Activated CD4-positive, alpha-beta T cell treated with anti-CD3 and anti-CD28 coated beads, Interleukin-2, amount 10 ng/mL, durations not matched to agents 24 days and 14 days (primary cell): ENCODE results near the gene MED23. TPM values are rescaled to one million over a fixed set of nuclear protein-coding genes. Genes with fewer than 3 reads are reported as not detected.
"Not testable (repeated sequence)": the region's sequence is repeated elsewhere in the genome, so short reads cannot be mapped to it uniquely, and the experiment has no call there.

ENCODE experiments used
- DNase-seq: peaks from one replicate; pipeline ENCODE4 v3.0.0; 2022
- H3K27ac Mint-ChIP-seq: one replicate; pipeline ENCODE4 v1.8.0; 2022; ENCODE audit warnings: mild to moderate bottlenecking, mixed read lengths
- H3K27me3 Mint-ChIP-seq: one replicate; pipeline ENCODE4 v1.8.0; 2022; ENCODE audit warnings: mixed read lengths
- H3K36me3 Mint-ChIP-seq: one replicate; pipeline ENCODE4 v1.8.0; 2022; ENCODE audit warnings: low read depth, mild to moderate bottlenecking, mixed read lengths
- H3K4me1 Mint-ChIP-seq: one replicate; pipeline ENCODE4 v1.8.0; 2021; ENCODE audit warnings: mixed read lengths
- H3K4me3 Mint-ChIP-seq: one replicate; pipeline ENCODE4 v1.8.0; 2022; ENCODE audit warnings: mild to moderate bottlenecking, moderate library complexity, mixed read lengths
- H3K9me3 Mint-ChIP-seq: one replicate; pipeline ENCODE4 v1.8.0; 2021; ENCODE audit warnings: mixed read lengths
- intact Hi-C: fragments of 100-400 bp; cut with micrococcal nuclease; formaldehyde crosslinking; loops from one replicate; pipeline ENCODE4 v1.15.1; 2023
- total RNA-seq: library from RNA; stranded (reverse); gene quantifications from 2 replicates; pipeline ENCODE4 v1.2.3, GENCODE V29; 2022

The MED23 gene
- total RNA-seq, 1 donor from 2014 or later: 30.2 TPM

DNA sequence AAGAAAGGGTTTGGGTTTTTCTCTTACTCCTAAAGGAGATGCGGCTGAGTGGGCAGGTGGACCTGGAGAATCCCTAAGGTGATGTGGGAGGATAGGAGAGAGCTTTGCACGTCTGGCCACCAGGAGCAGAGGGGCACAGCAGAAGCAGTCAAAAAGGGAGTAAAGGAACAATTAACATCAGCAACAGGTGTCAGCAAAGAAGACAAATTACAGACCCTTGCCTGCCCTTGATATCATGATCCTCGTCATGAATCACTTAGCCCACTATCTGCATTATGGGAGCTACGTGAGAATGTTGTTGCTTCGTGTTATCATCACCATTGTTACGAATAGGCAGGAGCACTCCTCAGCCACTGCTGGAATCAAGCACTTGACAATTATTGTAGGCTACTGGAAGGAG is 80.6 kb downstream of the MED23 start:
- DNase-seq: no peak
- Mint-ChIP-seq H3K36me3 (no peaks in the 10 kb centered on the region), H3K4me1 (no peaks in the 10 kb centered on the region), H3K9me3 (no peaks in the 10 kb centered on the region), H3K27me3 (peaks cover 16% of the 10 kb centered on the region), H3K4me3 (no peak overlapping the region), H3K27ac (no peak overlapping the region)
- intact Hi-C loops: no loop called here

DNA sequence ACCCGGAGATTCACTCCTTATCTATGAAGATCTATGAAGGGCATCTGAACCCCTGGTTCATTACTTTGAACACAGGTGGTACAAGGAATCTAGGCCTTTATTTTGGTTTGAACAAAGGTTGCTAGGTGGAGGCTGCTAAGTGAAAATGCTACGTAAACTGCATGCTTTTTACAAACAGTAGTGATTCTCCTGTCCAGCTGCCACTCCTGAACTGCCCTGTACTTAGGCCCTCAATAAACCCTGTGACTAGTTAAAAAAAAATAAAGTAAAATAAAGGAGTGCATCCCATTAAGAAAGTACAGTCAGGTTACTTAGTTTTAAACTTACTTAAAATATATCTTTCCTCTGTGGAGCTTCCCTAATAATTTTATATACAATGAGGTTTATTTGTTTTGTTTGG is 82.7 kb downstream of the MED23 start:
- H3K27ac Mint-ChIP-seq: no peak overlapping the region
- intact Hi-C loops: no loop called here
- H3K4me3 Mint-ChIP-seq: no peak overlapping the region
- no peaks in the 10 kb centered on the region for H3K36me3 Mint-ChIP-seq
- H3K9me3 Mint-ChIP-seq: no peaks in the 10 kb centered on the region
- H3K4me1 Mint-ChIP-seq: no peaks in the 10 kb centered on the region
- peaks cover 21% of the 10 kb centered on the region for H3K27me3 Mint-ChIP-seq
- no peak for DNase-seq

DNA sequence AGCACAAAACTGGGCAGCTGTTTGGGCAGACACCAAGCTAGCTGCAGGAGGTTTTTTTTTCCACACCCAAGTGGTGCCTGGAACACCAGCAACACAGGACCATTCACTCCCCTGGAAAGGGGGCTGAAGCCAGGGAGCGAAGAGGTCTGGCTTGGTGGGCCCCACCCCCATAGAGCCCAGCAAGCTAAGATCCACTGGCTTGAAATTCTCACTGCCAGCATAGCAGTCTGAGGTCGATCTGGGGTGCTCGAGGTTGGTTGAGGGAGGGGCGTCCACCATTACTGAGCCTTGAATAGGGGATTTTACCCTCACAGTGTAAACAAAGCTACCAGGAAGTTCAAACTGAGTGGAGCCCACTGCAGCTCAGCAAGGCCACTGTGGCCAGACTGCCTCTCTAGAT is 89.4 kb downstream of the MED23 start:
- not testable (repeated sequence) for H3K9me3 Mint-ChIP-seq, H3K27ac Mint-ChIP-seq, DNase-seq, H3K4me3 Mint-ChIP-seq, H3K4me1 Mint-ChIP-seq, H3K36me3 Mint-ChIP-seq
- peaks cover 13% of the 10 kb centered on the region for H3K27me3 Mint-ChIP-seq
- intact Hi-C loops: loop anchor here (10.0 kb wide), 1 partner anchor 134 kb away; no protein-coding TSS in a partner anchor

DNA sequence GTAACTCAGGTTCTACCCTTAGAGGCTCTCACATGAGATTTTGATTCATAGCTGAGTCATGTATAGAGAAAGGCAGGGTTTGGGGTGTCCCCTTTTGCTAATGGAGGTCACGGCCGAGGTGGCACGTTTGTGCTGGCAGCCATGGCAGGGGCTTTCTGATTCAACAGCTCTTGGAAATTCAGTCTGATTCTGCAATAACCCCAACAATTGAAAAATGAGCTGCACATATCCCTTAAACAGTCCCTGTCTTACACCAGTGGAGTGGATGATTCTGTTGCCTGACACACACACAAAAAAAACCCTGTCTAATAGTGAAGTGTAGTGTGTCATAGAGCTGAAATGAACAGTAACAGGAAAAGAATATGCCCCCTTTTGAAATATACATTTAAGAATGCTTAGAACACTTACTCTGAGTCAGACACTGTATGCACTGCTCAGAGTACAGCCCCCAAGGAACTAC is 95.4 kb downstream of the MED23 start:
- H3K4me1 Mint-ChIP-seq: peaks cover 34% of the 10 kb centered on the region
- peak; percentile 61 for DNase-seq

DNA sequence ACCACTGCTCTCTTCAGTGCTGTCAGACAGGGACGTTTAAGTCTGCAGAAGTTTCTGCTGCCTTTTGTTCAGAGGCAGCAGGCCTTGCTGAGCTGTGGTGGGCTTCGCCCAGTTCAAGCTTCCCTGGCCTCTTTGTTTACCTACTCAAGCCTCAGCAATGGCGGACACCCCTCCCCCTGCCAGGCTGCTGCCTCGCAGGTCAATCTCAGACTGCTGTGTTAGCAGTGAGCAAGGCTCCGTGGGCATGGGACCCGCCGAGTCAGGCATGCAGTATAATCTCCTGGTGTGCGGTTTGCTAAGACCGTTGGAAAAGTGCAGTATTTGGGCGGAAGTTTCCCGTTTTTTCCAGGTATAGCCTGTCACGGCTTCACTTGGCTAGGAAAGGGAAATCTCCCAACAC is 96.4 kb downstream of the MED23 start:
- intact Hi-C loops: loop anchor here (5.0 to 10.0 kb wide), 4 partner anchors 79 to 469 kb away; partner anchors contain the start of genes EPB41L2 and MED23
- H3K36me3 Mint-ChIP-seq, H3K27ac Mint-ChIP-seq, H3K9me3 Mint-ChIP-seq, H3K4me3 Mint-ChIP-seq: not testable (repeated sequence)
- peaks cover 35% of the 10 kb centered on the region for H3K4me1 Mint-ChIP-seq
- peaks cover 12% of the 10 kb centered on the region for H3K27me3 Mint-ChIP-seq
- peak; percentile 52 for DNase-seq

More for the DNA sequence above, 95.4 kb downstream of the MED23 start:
- no peaks in the 10 kb centered on the region for H3K36me3 Mint-ChIP-seq
- peak overlapping the region; percentile 73 for H3K27ac Mint-ChIP-seq
- intact Hi-C loops: loop anchor here (1.0 to 10.0 kb wide), 5 partner anchors 13 to 470 kb away; partner anchors contain the start of genes EPB41L2 and MED23
- H3K4me3 Mint-ChIP-seq: no peak overlapping the region
- H3K9me3 Mint-ChIP-seq: no peaks in the 10 kb centered on the region
- H3K27me3 Mint-ChIP-seq: peaks cover 12% of the 10 kb centered on the region

DNA sequence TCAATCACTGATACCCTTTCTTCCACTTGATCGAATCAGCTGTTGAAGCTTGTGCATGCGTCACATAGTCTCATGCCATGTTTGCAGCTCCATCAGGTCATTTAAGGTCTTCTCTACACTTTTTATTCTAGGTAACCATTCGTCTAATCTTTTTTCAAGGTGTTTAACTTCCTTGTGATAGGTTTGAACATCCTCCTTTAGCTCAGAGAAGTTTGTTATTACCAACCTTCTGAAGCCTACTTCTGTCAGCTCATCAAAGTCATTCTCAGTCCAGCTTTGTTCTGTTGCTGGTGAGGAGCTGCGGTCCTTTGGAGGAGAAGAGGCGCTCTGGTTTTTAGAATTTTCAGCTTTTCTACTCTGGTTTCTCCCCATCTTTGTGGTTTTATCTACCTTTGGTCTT is 97.1 kb downstream of the MED23 start:
- intact Hi-C loops: loop anchor here (5.0 to 10.0 kb wide), 4 partner anchors 79 to 469 kb away; partner anchors contain the start of genes EPB41L2 and MED23
- not testable (repeated sequence) for DNase-seq

DNA sequence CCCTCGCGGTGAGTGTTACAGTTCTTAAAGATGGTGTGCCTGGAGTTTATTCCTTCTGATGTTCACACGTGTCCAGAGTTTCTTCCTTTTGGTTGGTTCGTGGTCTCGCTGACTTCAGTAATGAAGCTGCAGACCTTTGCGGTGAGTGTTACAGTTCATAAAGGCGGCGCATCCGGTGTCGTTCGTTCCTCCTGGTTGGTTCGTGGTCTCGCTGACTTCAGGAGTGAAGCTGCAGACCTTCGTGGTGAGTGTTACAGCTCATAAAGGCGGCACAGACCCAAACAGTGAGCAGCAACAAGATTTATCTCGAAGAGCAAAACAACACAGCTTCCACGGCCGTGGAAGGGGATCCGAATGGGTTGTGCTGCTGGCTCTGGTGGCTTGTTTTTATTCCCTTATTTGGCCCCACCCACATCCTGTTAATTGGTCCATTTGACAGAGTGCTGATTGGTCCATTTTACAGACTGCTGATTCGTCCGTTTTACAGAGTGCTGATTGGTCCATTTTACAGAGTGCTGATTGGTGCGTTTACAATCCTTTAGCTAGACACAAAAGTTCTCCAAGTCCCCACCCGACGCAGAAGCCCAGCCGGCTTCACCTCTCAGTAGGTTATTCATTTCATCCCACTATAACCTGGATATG is 103.2 kb downstream of the MED23 start:
- no peaks in the 10 kb centered on the region for H3K9me3 Mint-ChIP-seq
- no peak for DNase-seq
- intact Hi-C loops: no loop called here
- H3K4me1 Mint-ChIP-seq: peaks cover 17% of the 10 kb centered on the region
- no peak overlapping the region for H3K4me3 Mint-ChIP-seq
- H3K36me3 Mint-ChIP-seq: no peaks in the 10 kb centered on the region
- peaks cover 9% of the 10 kb centered on the region for H3K27me3 Mint-ChIP-seq
- peak overlapping the region; percentile 10 for H3K27ac Mint-ChIP-seq

More for the DNA sequence above, 97.1 kb downstream of the MED23 start:
- Mint-ChIP-seq H3K4me1 (peaks cover 36% of the 10 kb centered on the region), H3K27me3 (peaks cover 10% of the 10 kb centered on the region), H3K4me3 (peak overlapping the region; percentile 45), H3K27ac (peak overlapping the region; percentile 12)
- H3K36me3 Mint-ChIP-seq, H3K9me3 Mint-ChIP-seq: not testable (repeated sequence)

DNA sequence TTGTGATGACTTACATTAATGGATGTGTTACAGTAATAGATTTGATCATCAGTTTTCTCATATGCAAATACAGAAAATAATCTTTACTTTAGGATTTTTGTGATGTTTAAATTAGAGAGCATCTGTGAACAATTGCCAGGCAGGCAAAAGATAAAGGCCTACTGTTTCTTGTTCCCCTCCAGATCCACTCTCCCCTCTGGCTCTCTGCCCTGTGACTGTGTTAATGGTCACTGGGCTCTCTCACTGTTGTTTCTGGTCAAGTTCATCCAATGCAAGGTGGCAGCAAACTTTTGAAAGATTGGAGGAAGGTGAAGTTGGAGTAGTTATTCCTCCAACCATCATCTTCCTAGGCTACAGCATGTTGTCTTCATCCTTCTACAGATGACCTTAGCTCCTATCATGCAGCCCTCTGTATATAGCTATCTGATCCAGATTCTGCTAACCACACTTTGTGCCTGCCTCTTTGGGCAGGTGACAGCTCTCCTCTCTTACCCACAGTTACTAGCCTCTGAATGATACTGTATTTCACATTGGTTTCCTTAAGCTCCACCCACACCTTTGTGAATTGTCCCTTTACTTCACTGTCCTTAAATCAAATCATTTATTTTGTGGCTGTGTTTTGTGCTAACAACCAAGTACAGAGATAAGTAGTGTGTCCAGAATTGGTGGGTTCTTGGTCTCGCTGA is 103.9 kb downstream of the MED23 start:
- H3K27me3 Mint-ChIP-seq: peaks cover 6% of the 10 kb centered on the region
- peaks cover 16% of the 10 kb centered on the region for H3K4me1 Mint-ChIP-seq
- no peak for DNase-seq
- peak overlapping the region; percentile 10 for H3K27ac Mint-ChIP-seq
- no peaks in the 10 kb centered on the region for H3K36me3 Mint-ChIP-seq
- no peak overlapping the region for H3K4me3 Mint-ChIP-seq
- no peaks in the 10 kb centered on the region for H3K9me3 Mint-ChIP-seq
- intact Hi-C loops: no loop called here

Other genes starting within 250 kb of the MED23 start
- gene ARG1, start 55.0 kb downstream of the MED23 start, total RNA-seq: not detected in 2 replicates
- gene ENPP3, start 9.1 kb upstream of the MED23 start, total RNA-seq: 1.4 and 2.3 TPM in 2 replicates
- gene OR2A4, start 73.2 kb upstream of the MED23 start, total RNA-seq: not detected in 2 replicates
- not detected in 2 replicates for gene CTAGE9, start 82.8 kb upstream of the MED23 start, total RNA-seq
- 0.58 and 0.66 TPM in 2 replicates for gene ENPP1, start 179.8 kb upstream of the MED23 start, total RNA-seq